GM18868 (cell line): Measurements from ENCODE around the gene DLX5.

Experiments
- ATAC-seq: cut with Tn5 transposase; IDR thresholded peaks from one replicate; pipeline ENCODE4 v1.9.1; 2021; ENCODE audit warnings: mild to moderate bottlenecking, moderate library complexity; ENCODE audit not compliant: unreplicated experiment

DLX5 gene

DNA sequence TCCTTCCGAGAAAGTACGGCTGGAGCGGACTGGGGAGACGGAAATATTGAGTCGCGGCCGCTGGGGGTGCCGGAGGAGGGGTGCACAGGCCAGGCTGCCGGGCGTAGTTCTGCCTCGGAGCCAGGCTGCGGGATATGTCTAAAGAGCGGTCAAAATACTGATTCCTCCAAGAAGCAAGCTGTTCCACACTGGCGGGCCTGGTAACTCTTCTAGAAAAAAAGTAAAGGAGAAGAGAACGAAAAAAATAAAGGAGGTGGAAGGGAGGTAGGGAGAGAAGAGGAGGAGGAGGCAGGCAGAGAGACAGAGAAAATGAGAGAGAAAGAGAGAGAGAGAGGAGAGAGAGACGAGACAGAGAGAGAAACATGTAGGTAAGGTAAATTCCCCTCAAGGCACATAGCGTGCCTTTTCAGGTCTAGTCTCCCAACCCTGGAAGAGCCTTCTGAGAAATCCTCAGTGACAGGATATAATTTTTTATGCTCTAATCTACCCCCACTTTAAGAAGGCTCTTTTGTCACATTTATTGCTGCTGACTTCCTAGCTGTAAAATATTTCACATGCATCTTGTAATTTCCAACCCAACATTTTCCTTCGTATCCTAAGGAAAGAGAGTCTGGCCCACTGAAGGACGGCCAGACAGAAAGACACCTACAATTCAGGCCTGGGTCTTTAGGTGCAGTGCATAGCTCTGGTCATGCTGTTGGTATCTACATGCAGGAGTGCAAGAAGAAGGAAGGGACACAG is 5.7 kb downstream of the DLX5 start:
- ATAC-seq, result no peak

GRCh38 chr7:97018126-97018601 is 6.5 kb downstream of the DLX5 start:
- no peak for ATAC-seq

GRCh38 chr7:97017192-97018125 is 7.2 kb downstream of the DLX5 start:
- no peak for ATAC-seq

- no peak for ATAC-seq
These were observed 8.0 kb downstream of the DLX5 start for GRCh38 chr7:97016381-97017191.

DNA sequence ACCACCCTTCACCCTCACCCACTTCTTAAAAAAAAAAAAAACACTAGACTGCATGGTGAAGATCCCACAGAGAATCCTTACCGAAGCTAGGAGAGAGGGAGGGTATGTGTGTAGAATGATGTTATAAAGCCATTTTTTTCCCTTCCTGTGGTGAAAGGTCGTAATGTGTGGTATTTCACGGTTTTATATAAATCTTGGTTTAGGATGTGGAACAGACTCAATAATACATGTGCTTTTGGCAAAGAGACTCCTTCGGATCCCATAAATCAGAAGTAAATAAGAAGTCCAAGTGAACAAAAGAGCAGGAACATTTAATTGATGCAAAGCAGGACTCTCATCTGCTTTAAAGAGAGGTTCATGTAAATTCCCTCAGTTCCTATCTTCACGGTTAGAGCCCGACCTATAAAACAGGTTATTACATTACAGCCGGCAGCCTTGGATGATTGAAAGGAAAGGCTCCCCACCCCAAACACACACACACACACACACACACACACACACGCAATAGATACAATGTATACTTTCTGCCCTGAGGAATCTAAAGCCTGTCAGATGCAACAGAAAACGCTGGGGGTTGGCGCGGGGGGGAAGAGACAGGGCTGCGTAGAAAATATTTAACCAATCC is 8.8 kb downstream of the DLX5 start:
- ATAC-seq, result no peak

DNA sequence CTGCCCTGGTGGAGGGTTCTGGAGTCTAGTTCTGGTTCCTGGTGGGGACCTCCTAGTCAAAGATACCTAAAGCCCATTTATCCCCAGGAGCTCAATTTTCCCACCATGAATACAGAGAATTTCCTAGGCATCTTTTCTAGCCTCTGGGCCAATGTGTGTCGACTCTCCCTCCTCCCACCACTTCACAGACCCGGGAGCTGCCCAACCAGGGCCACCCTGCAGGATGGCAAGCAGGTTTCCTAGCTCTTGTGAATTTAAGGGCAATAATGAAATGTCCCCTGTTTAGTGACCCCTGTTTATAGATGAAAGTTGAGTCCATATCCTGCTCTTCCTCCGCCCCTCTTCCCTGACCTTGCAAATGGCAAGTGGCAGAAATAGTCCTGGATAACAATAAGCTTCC is 9.4 kb downstream of the DLX5 start:
- ATAC-seq, result no peak

- ATAC-seq, result no peak
These were observed 10.4 kb downstream of the DLX5 start for GRCh38 chr7:97014145-97014750.

DNA sequence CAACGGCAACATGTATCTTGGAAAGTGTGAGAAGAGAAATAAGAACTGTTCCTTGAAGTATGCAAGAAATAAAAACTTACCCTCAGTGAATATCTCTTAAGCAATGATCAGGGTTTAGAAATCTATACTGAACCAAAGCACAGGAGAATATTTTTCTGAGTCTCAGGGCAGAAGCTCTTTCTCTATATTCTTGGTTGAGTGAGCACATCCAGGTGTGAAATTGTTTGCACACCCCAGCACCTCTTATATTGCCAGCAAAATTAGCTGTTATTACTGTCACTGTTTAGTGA is 10.8 kb downstream of the DLX5 start:
- no peak for ATAC-seq

- no peak for ATAC-seq
These were observed 11.3 kb downstream of the DLX5 start for GRCh38 chr7:97013134-97013844.

DNA sequence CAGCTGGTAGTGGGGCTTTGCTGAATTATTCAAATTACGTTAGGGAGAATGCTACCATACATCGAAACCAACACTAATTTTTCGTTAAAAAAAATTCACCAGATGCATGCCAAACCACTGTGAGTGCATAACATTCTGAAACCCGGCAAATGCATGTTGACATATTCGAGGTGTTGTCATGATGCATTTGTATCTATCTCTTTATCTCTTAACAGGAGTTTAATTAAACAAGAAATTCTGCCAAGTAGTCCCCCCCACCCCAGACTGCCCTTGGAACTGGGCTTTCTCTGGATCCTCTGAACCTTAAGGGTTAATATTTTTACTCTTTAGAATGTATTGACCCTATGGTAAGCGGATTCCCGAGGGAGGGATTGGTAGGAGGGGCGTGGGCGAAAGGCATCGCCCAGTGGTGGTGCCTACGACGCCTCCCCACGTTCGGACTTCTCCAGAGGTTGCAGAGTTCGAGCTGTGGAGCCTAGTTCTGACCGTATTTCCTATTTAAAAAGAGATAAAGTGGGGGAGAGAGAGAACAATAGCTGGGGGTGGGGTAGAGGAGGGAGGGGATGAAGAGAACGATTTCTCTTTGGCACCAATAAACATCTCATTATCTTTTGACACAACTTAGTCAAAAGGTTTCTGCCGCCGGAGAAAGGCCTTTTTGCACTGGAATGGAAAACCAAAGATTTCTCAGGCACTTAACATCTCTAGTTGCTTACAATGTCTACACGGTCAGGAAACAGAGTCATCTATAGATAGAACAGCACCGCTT is 12.1 kb downstream of the DLX5 start:
- no peak for ATAC-seq

GRCh38 chr7:97011536-97012364 is 12.9 kb downstream of the DLX5 start:
- ATAC-seq, result no peak

DNA sequence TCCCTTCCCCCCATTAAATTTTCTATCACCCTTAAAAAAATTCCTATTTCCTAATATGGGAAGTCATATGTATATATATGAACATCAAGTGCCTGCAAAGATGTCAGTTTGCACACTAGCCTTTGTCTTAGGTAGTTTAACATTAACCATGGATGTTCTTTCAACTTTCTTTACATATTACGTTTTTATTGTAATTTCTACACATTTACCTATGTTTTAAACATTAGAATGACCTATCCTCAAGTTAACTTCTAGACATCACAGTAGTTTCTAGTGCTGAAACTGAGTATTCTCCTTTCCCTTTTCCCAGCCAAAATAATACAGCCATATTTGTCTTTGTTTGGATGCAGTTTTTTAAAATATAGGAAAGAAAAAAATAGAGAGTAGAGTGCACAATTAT is 13.5 kb downstream of the DLX5 start:
- no peak for ATAC-seq

DNA sequence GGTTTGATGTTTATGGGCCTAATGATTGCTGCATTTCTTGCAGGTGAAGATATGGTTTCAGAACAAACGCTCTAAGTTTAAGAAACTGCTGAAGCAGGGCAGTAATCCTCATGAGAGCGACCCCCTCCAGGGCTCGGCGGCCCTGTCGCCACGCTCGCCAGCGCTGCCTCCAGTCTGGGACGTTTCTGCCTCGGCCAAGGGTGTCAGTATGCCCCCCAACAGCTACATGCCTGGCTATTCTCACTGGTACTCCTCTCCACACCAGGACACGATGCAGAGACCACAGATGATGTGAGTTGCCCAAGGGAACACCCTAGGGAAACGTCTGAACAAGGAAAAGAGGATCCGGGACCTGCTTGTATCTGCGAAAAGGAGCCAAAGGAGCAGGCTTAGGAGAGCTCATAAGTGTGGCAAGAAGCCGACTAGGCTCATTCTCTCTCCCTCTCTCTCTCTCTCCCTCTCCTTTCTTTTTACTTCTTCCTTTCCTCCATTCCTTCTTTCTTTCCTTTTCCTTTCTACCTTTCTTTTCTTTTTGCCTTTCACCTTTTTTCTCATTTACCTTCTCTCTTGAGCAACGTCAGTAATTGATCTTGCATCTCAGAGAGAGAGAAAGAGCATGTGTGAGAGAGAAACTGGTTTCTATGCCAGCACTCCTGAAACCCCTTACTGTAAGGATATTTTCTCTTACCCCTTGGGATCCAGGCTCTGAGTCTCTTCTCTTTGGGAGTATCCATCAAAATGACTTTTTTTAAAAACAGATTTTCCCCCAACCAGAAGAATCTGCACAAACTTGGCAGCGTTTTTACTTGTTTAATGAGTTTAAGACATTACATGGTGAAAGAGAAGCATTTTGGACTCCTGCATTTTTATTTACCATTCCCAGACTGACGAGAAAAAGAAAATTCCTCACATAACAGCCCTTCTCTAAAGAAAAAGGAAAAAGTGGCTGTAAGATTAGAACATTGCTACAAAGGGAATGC is 14.6 kb downstream of the DLX5 start:
- no peak for ATAC-seq

GRCh38 chr7:97008275-97008917 is 16.2 kb downstream of the DLX5 start:
- no peak for ATAC-seq

DNA sequence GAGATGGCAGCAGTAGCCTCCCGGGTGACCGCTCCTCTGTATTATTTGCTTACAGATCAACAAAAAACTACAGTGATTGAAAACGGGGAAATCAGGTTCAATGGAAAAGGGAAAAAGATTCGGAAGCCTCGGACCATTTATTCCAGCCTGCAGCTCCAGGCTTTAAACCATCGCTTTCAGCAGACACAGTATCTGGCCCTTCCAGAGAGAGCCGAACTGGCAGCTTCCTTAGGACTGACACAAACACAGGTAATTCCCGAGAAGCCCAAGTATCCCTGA is 17.1 kb downstream of the DLX5 start:
- no peak for ATAC-seq

DNA sequence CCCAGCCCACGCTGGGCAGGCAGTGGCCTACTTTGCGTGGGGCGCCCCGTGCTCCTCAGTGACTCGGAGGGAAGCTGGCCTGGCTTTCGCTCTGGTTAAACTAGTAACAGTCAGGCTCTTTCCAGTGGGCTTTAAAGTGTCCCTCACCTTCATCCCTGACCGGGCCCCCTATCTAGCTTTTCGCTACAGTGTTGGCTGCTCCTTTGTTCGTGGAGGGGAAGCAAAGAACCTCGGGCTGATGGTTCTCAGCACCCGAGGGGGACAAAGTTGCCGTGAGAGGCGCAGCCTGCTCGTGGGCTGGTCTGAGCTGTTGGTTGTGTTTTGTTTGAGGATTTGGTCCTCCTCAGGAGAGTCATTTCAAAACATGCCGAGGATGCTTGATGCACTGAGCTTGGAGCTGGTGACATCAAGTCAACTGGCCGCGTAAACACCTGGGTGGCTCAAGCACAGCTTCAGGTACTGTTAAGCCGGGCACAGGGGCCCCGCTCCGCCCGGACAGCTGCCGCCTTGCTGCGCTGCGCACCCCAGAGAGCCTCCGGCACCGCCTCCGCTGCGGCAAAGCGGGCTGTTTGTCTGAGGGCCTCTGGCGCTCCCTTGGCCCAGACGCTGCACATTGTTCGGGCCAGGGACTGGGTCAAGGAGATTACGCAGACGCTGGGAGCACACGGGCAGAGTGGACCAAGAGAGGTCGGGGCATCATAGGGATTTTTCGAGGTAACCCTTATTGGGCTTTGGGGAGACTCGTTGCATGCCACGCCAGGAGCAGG is 17.6 kb downstream of the DLX5 start:
- ATAC-seq, result peak; percentile 10
